Measurements from ENCODE around the gene CYS1. TPM values are rescaled to one million over a fixed set of nuclear protein-coding genes. Genes with fewer than 3 reads are reported as not detected.

The CYS1 gene
- total RNA-seq, 1 donor from 2014 or later: 7.3 TPM

GRCh38 chr2:10076988-10077527 lies 3.2 kb downstream of the CYS1 start:
- Mint-ChIP-seq H3K4me3 (ENCODE audit: unreplicated experiment) (no peak overlapping the region), H3K27ac (ENCODE audit: unreplicated experiment) (no peak overlapping the region), H3K27me3 (ENCODE audit: unreplicated experiment) (peaks cover 17% of the 10 kb centered on the region), H3K4me1 (ENCODE audit: unreplicated experiment) (peaks cover 10% of the 10 kb centered on the region), H3K36me3 (ENCODE audit: low read depth, unreplicated experiment) (no peaks in the 10 kb centered on the region), H3K9me3 (ENCODE audit: unreplicated experiment) (no peaks in the 10 kb centered on the region)
- DNase-seq (ENCODE audit: low spot score): no peak
- TF ChIP-seq, protein P1, sequence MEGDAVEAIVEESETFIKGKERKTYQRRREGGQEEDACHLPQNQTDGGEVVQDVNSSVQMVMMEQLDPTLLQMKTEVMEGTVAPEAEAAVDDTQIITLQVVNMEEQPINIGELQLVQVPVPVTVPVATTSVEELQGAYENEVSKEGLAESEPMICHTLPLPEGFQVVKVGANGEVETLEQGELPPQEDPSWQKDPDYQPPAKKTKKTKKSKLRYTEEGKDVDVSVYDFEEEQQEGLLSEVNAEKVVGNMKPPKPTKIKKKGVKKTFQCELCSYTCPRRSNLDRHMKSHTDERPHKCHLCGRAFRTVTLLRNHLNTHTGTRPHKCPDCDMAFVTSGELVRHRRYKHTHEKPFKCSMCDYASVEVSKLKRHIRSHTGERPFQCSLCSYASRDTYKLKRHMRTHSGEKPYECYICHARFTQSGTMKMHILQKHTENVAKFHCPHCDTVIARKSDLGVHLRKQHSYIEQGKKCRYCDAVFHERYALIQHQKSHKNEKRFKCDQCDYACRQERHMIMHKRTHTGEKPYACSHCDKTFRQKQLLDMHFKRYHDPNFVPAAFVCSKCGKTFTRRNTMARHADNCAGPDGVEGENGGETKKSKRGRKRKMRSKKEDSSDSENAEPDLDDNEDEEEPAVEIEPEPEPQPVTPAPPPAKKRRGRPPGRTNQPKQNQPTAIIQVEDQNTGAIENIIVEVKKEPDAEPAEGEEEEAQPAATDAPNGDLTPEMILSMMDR (IDR thresholded peaks at IDR 0.05; ENCODE audit: unreplicated experiment): no peak

GRCh38 chr2:10076511-10076910 lies 3.7 kb downstream of the CYS1 start:
- peaks cover 10% of the 10 kb centered on the region for H3K4me1 Mint-ChIP-seq (ENCODE audit: unreplicated experiment)
- no peaks in the 10 kb centered on the region for H3K9me3 Mint-ChIP-seq (ENCODE audit: unreplicated experiment)
- no peak for DNase-seq (ENCODE audit: low spot score)
- TF ChIP-seq, protein P1 (IDR thresholded peaks at IDR 0.05; ENCODE audit: unreplicated experiment): no peak
- no peak overlapping the region for H3K4me3 Mint-ChIP-seq (ENCODE audit: unreplicated experiment)
- H3K36me3 Mint-ChIP-seq (ENCODE audit: low read depth, unreplicated experiment): no peaks in the 10 kb centered on the region
- no peak overlapping the region for H3K27ac Mint-ChIP-seq (ENCODE audit: unreplicated experiment)
- H3K27me3 Mint-ChIP-seq (ENCODE audit: unreplicated experiment): peaks cover 17% of the 10 kb centered on the region

- peaks cover 12% of the 10 kb centered on the region for H3K27me3 Mint-ChIP-seq (ENCODE audit: unreplicated experiment)
- no peak for DNase-seq (ENCODE audit: low spot score)
These were observed 4.5 kb downstream of the CYS1 start for GRCh38 chr2:10075571-10076209.

GRCh38 chr2:10075101-10075500 lies 5.1 kb downstream of the CYS1 start:
- TF ChIP-seq, protein P1 (IDR thresholded peaks at IDR 0.05; ENCODE audit: unreplicated experiment): no peak
- no peaks in the 10 kb centered on the region for H3K36me3 Mint-ChIP-seq (ENCODE audit: low read depth, unreplicated experiment)
- DNase-seq (ENCODE audit: low spot score): no peak
- H3K9me3 Mint-ChIP-seq (ENCODE audit: unreplicated experiment): no peaks in the 10 kb centered on the region
- peaks cover 6% of the 10 kb centered on the region for H3K4me1 Mint-ChIP-seq (ENCODE audit: unreplicated experiment)
- H3K27me3 Mint-ChIP-seq (ENCODE audit: unreplicated experiment): peaks cover 12% of the 10 kb centered on the region
- no peak overlapping the region for H3K27ac Mint-ChIP-seq (ENCODE audit: unreplicated experiment)
- no peak overlapping the region for H3K4me3 Mint-ChIP-seq (ENCODE audit: unreplicated experiment)

More at GRCh38 chr2:10075571-10076209, 4.5 kb downstream of the CYS1 start:
- Mint-ChIP-seq H3K36me3 (ENCODE audit: low read depth, unreplicated experiment) (no peaks in the 10 kb centered on the region), H3K4me3 (ENCODE audit: unreplicated experiment) (no peak overlapping the region), H3K27ac (ENCODE audit: unreplicated experiment) (no peak overlapping the region), H3K9me3 (ENCODE audit: unreplicated experiment) (no peaks in the 10 kb centered on the region), H3K4me1 (ENCODE audit: unreplicated experiment) (peaks cover 6% of the 10 kb centered on the region)
- TF ChIP-seq, protein P1 (IDR thresholded peaks at IDR 0.05; ENCODE audit: unreplicated experiment): no peak

DNA sequence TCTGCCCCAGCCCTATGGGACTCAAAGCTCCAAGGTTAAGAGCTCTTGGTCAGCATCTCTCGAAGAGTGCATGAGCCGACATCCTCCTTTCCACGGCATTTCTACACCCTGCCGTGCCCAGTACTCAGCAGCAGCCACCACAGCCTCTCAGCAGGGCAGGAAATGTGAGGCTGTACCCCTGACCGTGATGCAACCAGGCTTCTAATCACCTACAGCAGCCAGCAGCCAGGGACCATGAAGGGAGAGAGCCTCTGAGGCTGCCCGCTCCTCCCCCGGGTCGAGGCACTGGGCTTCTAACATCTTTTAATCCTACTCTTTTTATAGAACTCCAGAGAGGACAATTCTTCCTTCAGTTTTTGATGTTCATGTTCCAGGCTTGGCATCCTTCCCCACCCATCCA lies 6.5 kb downstream of the CYS1 start:
- Mint-ChIP-seq H3K9me3 (ENCODE audit: unreplicated experiment) (no peaks in the 10 kb centered on the region), H3K36me3 (ENCODE audit: low read depth, unreplicated experiment) (no peaks in the 10 kb centered on the region), H3K27me3 (ENCODE audit: unreplicated experiment) (peaks cover 10% of the 10 kb centered on the region), H3K4me1 (ENCODE audit: unreplicated experiment) (peaks cover 4% of the 10 kb centered on the region), H3K27ac (ENCODE audit: unreplicated experiment) (no peak overlapping the region), H3K4me3 (ENCODE audit: unreplicated experiment) (no peak overlapping the region)
- DNase-seq (ENCODE audit: low spot score): no peak
- TF ChIP-seq, protein P1 (IDR thresholded peaks at IDR 0.05; ENCODE audit: unreplicated experiment): no peak

Measured in endothelial cell (in vitro differentiated cells).